ENCODE results near the gene SLC19A2. TPM values are rescaled to one million over a fixed set of nuclear protein-coding genes. Genes with fewer than 3 reads are reported as not detected.

SLC19A2 gene
- polyA plus RNA-seq, 1 donor from 2014 or later: 45.8 TPM

DNA sequence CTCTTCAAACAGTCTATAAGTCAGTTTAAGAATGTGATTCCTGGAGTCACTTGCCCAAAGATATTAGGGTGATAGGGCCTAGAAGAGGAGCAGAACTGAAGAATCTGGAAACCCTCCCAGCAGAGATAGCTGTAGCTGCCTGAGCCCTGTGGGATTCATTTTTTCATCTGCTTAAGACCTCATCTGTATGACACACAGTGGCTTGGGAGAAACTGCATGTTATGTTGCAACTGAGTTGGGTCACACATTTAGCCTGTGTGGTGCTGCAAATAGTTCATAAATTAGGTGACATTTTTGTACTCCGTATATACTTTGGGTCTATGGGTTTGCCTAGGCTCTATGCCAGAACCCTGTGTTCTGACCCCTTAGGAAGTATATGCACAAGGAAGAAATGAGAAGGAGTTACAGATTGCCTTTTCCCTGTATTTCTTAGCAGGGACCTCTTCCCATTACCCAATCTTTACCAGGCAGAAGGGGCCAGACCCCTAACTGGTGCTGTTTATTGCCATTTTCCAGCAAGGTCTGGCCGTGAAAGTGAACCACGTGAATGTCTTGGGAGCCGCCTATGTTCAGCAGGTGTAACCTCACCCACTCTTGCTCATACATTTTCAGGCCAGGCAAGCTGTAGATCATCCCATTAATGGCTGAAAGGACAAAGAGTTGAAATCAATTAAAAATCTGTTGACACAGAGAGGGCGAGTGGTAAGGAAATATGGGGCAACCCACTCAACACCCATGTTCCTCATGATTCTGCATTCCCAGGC, 41.9 kb upstream of the SLC19A2 start:
- TF ChIP-seq, protein P1, sequence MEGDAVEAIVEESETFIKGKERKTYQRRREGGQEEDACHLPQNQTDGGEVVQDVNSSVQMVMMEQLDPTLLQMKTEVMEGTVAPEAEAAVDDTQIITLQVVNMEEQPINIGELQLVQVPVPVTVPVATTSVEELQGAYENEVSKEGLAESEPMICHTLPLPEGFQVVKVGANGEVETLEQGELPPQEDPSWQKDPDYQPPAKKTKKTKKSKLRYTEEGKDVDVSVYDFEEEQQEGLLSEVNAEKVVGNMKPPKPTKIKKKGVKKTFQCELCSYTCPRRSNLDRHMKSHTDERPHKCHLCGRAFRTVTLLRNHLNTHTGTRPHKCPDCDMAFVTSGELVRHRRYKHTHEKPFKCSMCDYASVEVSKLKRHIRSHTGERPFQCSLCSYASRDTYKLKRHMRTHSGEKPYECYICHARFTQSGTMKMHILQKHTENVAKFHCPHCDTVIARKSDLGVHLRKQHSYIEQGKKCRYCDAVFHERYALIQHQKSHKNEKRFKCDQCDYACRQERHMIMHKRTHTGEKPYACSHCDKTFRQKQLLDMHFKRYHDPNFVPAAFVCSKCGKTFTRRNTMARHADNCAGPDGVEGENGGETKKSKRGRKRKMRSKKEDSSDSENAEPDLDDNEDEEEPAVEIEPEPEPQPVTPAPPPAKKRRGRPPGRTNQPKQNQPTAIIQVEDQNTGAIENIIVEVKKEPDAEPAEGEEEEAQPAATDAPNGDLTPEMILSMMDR (IDR thresholded peaks at IDR 0.05; ENCODE audit: poor library complexity, severe bottlenecking): no peak
- TF ChIP-seq RAD21 (conservative IDR thresholded peaks at IDR 0.05): no peak
- no peak for TF ChIP-seq EP300 (conservative IDR thresholded peaks at IDR 0.05; ENCODE audit: poor library complexity, severe bottlenecking)
- TF ChIP-seq SMC3 (conservative IDR thresholded peaks at IDR 0.05; ENCODE audit: poor library complexity): no peak
- TF ChIP-seq POLR2AphosphoS5 (IDR thresholded peaks at IDR 0.05): no peak
- TF ChIP-seq EZH2 (IDR thresholded peaks at IDR 0.05; ENCODE audit: borderline replicate concordance, insufficient read depth, low read length, poor library complexity, severe bottlenecking): no peak
- TF ChIP-seq TAF1 (IDR thresholded peaks at IDR 0.05; ENCODE audit: low read depth): no peak
- TF ChIP-seq, protein P2, sequence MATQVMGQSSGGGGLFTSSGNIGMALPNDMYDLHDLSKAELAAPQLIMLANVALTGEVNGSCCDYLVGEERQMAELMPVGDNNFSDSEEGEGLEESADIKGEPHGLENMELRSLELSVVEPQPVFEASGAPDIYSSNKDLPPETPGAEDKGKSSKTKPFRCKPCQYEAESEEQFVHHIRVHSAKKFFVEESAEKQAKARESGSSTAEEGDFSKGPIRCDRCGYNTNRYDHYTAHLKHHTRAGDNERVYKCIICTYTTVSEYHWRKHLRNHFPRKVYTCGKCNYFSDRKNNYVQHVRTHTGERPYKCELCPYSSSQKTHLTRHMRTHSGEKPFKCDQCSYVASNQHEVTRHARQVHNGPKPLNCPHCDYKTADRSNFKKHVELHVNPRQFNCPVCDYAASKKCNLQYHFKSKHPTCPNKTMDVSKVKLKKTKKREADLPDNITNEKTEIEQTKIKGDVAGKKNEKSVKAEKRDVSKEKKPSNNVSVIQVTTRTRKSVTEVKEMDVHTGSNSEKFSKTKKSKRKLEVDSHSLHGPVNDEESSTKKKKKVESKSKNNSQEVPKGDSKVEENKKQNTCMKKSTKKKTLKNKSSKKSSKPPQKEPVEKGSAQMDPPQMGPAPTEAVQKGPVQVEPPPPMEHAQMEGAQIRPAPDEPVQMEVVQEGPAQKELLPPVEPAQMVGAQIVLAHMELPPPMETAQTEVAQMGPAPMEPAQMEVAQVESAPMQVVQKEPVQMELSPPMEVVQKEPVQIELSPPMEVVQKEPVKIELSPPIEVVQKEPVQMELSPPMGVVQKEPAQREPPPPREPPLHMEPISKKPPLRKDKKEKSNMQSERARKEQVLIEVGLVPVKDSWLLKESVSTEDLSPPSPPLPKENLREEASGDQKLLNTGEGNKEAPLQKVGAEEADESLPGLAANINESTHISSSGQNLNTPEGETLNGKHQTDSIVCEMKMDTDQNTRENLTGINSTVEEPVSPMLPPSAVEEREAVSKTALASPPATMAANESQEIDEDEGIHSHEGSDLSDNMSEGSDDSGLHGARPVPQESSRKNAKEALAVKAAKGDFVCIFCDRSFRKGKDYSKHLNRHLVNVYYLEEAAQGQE (IDR thresholded peaks at IDR 0.05; ENCODE audit: borderline replicate concordance): no peak
- TF ChIP-seq MXI1 (conservative IDR thresholded peaks at IDR 0.05; ENCODE audit: poor library complexity, severe bottlenecking): no peak
- Histone ChIP-seq H3K27me3 (ENCODE audit: insufficient read depth, low read depth, low read length) (no peaks in the 10 kb centered on the region), H3K4me2 (ENCODE audit: low read length) (no peak overlapping the region), H3K4me3 (ENCODE audit: low read length) (no peak overlapping the region), H3K27ac (ENCODE audit: low read length) (no peak overlapping the region), H3K36me3 (ENCODE audit: insufficient read depth, low read length) (no peaks in the 10 kb centered on the region), H3K9me2 (ENCODE audit: insufficient read depth, low read length) (no peaks in the 10 kb centered on the region), H3K9ac (ENCODE audit: low read length) (no peak overlapping the region), H3F3A (ENCODE audit: insufficient read depth, low read length, poor library complexity, severe bottlenecking) (no peaks in the 10 kb centered on the region), H3K9me3 (ENCODE audit: low read length) (no peaks in the 10 kb centered on the region), H4K20me1 (ENCODE audit: insufficient read depth) (no peaks in the 10 kb centered on the region), H2AFZ (ENCODE audit: low read depth, low read length) (no peak overlapping the region), H3K79me2 (replicated peaks; ENCODE audit: insufficient read depth, low read length) (no peaks in the 10 kb centered on the region)

- H3K9me2 ChIP-seq (ENCODE audit: insufficient read depth, low read length): no peaks in the 10 kb centered on the region
- H3K79me2 ChIP-seq (replicated peaks; ENCODE audit: insufficient read depth, low read length): no peaks in the 10 kb centered on the region
- H3F3A ChIP-seq (ENCODE audit: insufficient read depth, low read length, poor library complexity, severe bottlenecking): no peaks in the 10 kb centered on the region
- no peak overlapping the region for H3K4me2 ChIP-seq (ENCODE audit: low read length)
- no peak overlapping the region for H3K4me3 ChIP-seq (ENCODE audit: low read length)
- H3K9ac ChIP-seq (ENCODE audit: low read length): no peak overlapping the region
- H3K36me3 ChIP-seq (ENCODE audit: insufficient read depth, low read length): no peaks in the 10 kb centered on the region
- no peak for TF ChIP-seq POLR2AphosphoS5 (IDR thresholded peaks at IDR 0.05)
- TF ChIP-seq RAD21 (conservative IDR thresholded peaks at IDR 0.05): no peak
- no peak for TF ChIP-seq TAF1 (IDR thresholded peaks at IDR 0.05; ENCODE audit: low read depth)
- TF ChIP-seq MXI1 (conservative IDR thresholded peaks at IDR 0.05; ENCODE audit: poor library complexity, severe bottlenecking): no peak
- no peaks in the 10 kb centered on the region for H4K20me1 ChIP-seq (ENCODE audit: insufficient read depth)
- H2AFZ ChIP-seq (ENCODE audit: low read depth, low read length): no peak overlapping the region
- no peak overlapping the region for H3K27ac ChIP-seq (ENCODE audit: low read length)
- no peaks in the 10 kb centered on the region for H3K9me3 ChIP-seq (ENCODE audit: low read length)
- no peaks in the 10 kb centered on the region for H3K27me3 ChIP-seq (ENCODE audit: insufficient read depth, low read depth, low read length)
Observed at GRCh38 chr1:169527001-169527400, 41.3 kb upstream of the SLC19A2 start.
